Immature natural killer cell (primary cell): ENCODE results near the gene FBXO36. TPM values are rescaled to one million over a fixed set of nuclear protein-coding genes. Genes with fewer than 3 reads are reported as not detected.

Experiments used
- DNase-seq, 3 donors: peaks; one replicate each; pipeline ENCODE4 v3.0.0; 2022; ENCODE audit warnings: mixed read lengths in 1 of 3
- H3K27ac Mint-ChIP-seq, 6 donors: one replicate each; pipeline ENCODE4 v1.8.0; 2020; ENCODE audit warnings: mixed read lengths in 6 of 6, mild to moderate bottlenecking in 5 of 6, inconsistent platforms in 4 of 6, moderate library complexity in 3 of 6
- H3K27me3 Mint-ChIP-seq, 3 donors: one replicate each; pipeline ENCODE4 v1.8.0; 2020 to 2021; ENCODE audit warnings: low read depth in 3 of 3, mild to moderate bottlenecking in 3 of 3, mixed read lengths in 3 of 3, moderate library complexity in 3 of 3, inconsistent platforms in 1 of 3
- H3K36me3 Mint-ChIP-seq, 3 donors: one replicate each; pipeline ENCODE4 v1.8.0; 2020; ENCODE audit warnings: mixed read lengths in 3 of 3, inconsistent platforms in 2 of 3, mild to moderate bottlenecking in 2 of 3
- H3K4me1 Mint-ChIP-seq, 2 donors: one replicate each; pipeline ENCODE4 v1.8.0; 2020; ENCODE audit warnings: inconsistent platforms in 2 of 2, mild to moderate bottlenecking in 2 of 2, mixed read lengths in 2 of 2, moderate library complexity in 1 of 2
- H3K4me3 Mint-ChIP-seq, 5 donors: one replicate each; pipeline ENCODE4 v1.8.0; 2020; ENCODE audit warnings: mild to moderate bottlenecking in 5 of 5, mixed read lengths in 5 of 5, inconsistent platforms in 3 of 5, moderate library complexity in 3 of 5
- H3K9me3 Mint-ChIP-seq, 6 donors: one replicate each; pipeline ENCODE4 v1.8.0; 2020; ENCODE audit warnings: mild to moderate bottlenecking in 6 of 6, mixed read lengths in 6 of 6, inconsistent platforms in 4 of 6, moderate library complexity in 3 of 6
- polyA plus RNA-seq, 3 donors: library from polyadenylated mRNA; unstranded; fragments of 300-500 nt; fragmentation: Illumina TruSeq; gene quantifications; one replicate each; pipeline ENCODE4 v1.2.3, GENCODE V29; 2021

Gene FBXO36, protein sequence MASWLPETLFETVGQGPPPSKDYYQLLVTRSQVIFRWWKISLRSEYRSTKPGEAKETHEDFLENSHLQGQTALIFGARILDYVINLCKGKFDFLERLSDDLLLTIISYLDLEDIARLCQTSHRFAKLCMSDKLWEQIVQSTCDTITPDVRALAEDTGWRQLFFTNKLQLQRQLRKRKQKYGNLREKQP
- 1 to 10 TPM in 2 of 3 donors, under 1 TPM in 1; 0.41 to 3.7 (median 1.3) TPM for polyA plus RNA-seq

DNA sequence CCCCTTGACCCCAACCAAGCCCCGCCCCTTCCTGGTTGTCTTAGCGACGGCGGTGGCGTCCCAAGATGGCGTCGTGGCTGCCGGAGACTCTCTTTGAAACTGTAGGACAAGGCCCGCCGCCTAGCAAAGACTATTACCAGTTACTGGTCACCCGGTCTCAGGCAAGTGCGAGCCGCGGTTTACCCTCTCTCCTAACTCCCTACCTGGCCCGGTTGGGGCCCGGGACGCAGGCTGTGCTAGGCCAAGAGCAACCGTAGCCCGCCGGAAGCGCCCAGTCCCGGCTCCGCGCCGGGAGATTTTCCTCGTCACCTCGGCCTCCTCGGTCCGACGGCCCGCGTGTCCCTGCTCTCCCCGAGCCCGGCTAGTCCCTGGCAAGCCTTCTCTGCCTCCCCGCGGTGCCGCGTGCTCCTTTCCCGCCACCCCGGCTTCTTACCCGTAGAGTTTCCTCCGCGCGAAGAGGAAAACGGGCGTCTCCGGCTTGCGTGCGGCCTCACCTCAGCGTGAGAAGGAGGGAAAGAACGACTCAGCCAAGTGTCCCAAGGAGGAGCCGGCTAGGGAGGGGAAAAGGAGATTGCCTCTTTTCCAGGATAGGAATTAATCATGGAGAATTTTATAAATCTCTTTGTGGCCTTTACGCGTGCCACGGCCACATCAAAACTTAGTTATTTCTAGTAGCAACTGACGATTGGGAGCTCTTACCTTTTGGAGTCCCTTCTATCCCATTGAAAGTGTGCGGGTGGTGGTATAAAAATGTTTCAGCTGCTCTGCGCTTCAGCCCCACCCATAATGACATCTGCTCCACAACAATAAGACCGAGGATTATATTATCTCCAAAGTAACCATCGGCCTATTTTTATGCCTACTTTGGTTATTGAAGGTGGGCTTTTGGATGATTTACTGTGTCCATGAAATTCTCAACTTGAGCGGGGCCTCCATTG, at the start of gene FBXO36:
Gene FBXO36, plus strand, starts transcription at position 55 of the 938 bp plus-strand sequence. Its CDS starts 11 bp downstream, at position 66.
- H3K27ac Mint-ChIP-seq: peak within 1 kb of the TSS; percentile 94 to 100 (median 96)
- H3K4me1 Mint-ChIP-seq: peaks cover 36 to 48% of the 10 kb centered on the region in 2 donors
- H3K9me3 Mint-ChIP-seq: no peaks in the 10 kb centered on the region
- H3K4me3 Mint-ChIP-seq: peak within 1 kb of the TSS; percentile 95 to 100 (median 98)
- H3K27me3 Mint-ChIP-seq: peaks cover 9 to 29% (median 24%) of the 10 kb centered on the region in 3 donors
- DNase-seq: no peak
- peaks cover 3 to 4% (median 3%) of the 10 kb centered on the region in 3 donors for H3K36me3 Mint-ChIP-seq

DNA sequence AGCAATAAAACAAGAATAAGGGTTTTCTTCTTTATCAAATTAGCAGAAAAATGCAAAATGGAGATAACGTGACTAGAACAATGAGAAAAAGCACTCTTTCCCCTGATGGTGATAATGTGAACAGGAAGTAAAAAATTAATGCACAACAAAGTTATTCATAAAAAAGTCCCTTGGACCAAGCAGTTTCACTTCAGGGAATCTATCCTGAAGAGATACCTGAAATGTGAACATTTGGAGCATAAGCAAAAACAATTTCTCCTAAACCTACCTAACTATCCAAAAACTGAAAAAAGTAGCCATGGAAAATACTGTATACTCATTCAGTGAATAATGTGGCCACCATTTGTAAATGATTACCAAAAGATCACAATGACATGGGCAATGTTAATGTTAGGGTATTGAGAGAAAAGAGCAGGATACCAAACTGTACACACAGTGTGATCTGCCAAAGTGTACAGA, 49.2 kb upstream of the FBXO36 start:
- no peak for DNase-seq
- Mint-ChIP-seq H3K4me1 (peaks cover 49 to 72% of the 10 kb centered on the region in 2 donors), H3K27me3 (no peaks in the 10 kb centered on the region), H3K27ac (peak overlapping the region; percentile 15 to 67 (median 44)), H3K9me3 (no peaks in the 10 kb centered on the region), H3K36me3 (peaks cover 0 to 8% (median 8%) of the 10 kb centered on the region in 3 donors), H3K4me3 (peak overlapping the region in 1 of 5 donors; percentile 14)

DNA sequence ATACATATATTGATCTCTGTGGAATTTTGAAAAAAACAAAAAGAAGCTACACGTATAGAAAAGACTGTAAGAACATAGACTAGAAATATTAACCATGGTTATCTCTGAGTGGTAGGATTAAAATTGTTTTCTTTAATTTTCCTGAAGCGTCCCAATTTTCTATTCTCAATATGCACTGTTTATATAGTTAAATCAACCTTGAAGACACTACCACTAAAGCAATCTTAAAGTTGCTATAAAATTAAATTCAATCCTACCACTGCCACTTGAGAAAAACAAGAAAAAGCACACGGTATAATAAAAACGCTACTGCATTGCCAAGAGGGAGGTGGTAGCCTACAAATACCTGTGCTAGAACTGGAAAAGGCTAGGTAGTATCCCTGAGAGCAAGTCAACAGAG, 47.7 kb upstream of the FBXO36 start:
- Mint-ChIP-seq H3K27ac (peak overlapping the region in 4 of 6 donors; percentile 4 to 70 (median 12)), H3K9me3 (no peaks in the 10 kb centered on the region), H3K4me3 (no peak overlapping the region), H3K4me1 (peaks cover 37 to 63% of the 10 kb centered on the region in 2 donors), H3K36me3 (peaks cover 6 to 13% (median 13%) of the 10 kb centered on the region in 3 donors), H3K27me3 (no peaks in the 10 kb centered on the region)
- no peak for DNase-seq

DNA sequence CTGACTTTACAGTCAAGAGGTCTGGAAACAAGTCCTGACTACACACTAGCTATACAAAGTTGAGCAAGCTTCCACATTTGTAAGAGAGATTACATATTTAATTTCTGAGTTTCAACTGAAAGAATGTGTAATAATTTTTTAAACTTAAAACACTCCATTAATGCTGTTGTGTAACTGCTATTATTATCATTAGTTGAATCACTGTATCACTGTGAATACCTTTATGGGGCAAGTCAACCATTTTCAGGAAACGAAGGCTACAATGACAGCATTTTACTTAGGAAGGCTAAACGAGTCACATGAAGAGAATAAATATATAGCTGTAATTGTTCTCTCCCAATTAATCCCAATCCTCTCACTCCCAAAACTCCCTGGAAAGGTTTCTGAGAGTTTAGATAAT, 46.8 kb upstream of the FBXO36 start:
- DNase-seq: no peak
- H3K36me3 Mint-ChIP-seq: peaks cover 6 to 13% (median 9%) of the 10 kb centered on the region in 3 donors
- no peak overlapping the region for H3K4me3 Mint-ChIP-seq
- H3K27me3 Mint-ChIP-seq: no peaks in the 10 kb centered on the region
- H3K4me1 Mint-ChIP-seq: peaks cover 28 to 54% of the 10 kb centered on the region in 2 donors
- H3K9me3 Mint-ChIP-seq: no peaks in the 10 kb centered on the region
- peak overlapping the region in 3 of 6 donors; percentile 4 to 22 (median 8) for H3K27ac Mint-ChIP-seq

DNA sequence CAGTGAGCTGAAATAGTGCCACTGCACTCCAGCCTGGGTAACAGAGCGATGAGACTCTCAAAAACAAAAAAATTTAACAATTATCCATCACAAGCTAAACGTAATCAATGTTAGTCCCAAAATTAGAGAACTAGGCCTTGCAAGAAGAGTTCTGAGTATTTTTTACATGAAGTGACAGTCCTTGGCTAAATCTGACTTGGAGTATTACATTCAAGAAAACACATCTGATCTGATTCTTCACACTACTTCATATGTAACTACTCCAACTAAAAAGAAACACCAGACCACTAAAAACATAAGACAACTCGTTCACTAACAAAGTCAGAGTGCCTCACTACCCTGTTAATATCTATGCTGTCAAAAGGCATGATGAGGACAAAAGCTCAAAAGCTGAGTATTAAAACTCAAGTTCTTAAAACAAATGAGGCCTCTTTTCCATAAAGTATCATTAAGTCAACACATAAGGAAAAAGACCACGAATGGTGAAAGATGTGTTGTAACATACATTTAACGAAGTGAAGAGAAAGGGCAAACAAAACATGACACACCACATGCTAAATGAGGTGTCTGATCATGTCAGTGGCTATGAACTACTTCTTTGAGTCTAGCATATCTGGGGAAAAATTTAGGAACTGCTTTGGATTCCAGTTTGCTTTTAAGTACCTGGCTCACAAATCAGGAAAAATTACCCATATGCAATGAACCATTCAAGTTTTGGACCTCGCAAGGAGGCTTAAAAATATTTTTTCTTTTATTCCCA, 42.9 kb upstream of the FBXO36 start:
- H3K4me1 Mint-ChIP-seq: peaks cover 29 to 50% of the 10 kb centered on the region in 2 donors
- H3K9me3 Mint-ChIP-seq: no peaks in the 10 kb centered on the region
- H3K4me3 Mint-ChIP-seq: no peak overlapping the region
- peaks cover 6 to 13% (median 9%) of the 10 kb centered on the region in 3 donors for H3K36me3 Mint-ChIP-seq
- H3K27me3 Mint-ChIP-seq: no peaks in the 10 kb centered on the region
- no peak for DNase-seq
- H3K27ac Mint-ChIP-seq: peak overlapping the region in 3 of 6 donors; percentile 30 to 44 (median 39)

DNA sequence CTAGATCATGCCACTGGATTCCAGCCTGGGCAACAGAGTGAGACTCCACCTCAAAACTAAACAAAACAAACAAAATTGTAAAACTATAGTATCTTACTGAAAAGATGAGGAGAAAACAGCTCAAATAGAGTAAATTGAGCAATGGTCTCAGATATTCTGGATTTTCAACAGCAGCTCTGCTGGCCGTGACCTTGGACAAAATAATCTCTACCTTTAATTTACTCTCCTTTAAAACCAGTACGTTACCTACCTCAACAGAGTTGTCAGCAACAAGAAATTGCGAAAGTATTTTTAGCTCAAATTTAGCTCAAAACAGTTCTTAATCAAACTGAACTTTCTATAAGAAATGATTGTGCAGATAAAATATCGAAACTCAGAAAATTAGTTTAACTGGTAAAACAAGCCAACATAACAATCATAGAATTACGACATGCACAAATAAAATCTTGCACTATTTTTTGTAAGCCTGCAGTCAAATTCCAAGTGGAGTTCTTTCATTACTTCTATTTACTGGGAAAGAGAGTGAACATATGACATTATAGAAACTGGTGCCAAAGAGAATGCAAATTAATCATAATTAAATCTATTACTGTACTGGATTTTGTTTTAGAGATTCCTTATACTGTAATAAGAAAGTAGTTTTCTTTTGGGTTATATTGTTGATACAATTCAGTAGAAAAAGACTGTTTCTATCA, 41.3 kb upstream of the FBXO36 start:
- DNase-seq: no peak
- Mint-ChIP-seq H3K36me3 (peaks cover 5 to 9% (median 6%) of the 10 kb centered on the region in 3 donors), H3K4me1 (peaks cover 32 to 50% of the 10 kb centered on the region in 2 donors), H3K4me3 (no peak overlapping the region), H3K27me3 (no peaks in the 10 kb centered on the region), H3K9me3 (no peaks in the 10 kb centered on the region), H3K27ac (peak overlapping the region in 2 of 6 donors; percentile 4 to 5)

DNA sequence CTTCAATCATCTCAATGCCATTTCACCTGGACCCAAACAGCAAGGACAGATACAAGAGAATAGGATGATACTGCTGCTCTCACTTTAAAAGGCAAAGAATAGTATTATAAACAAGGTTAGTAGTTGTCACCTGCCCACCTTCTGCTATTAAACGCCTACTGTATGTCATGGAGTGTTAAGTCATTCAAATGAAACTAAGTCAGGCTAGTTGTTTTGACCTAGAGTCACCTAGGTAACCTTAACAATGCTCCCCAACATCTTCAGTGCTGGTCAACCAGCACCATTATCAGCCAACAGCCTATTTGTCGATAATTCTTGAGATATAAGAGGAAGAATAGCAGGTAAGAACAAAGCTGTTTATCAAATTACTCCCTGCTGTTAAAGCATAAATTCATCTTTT, 39.7 kb upstream of the FBXO36 start:
- Mint-ChIP-seq H3K4me3 (no peak overlapping the region), H3K9me3 (no peaks in the 10 kb centered on the region), H3K27ac (peak overlapping the region in 4 of 6 donors; percentile 17 to 63 (median 41)), H3K27me3 (no peaks in the 10 kb centered on the region), H3K36me3 (peaks cover 5 to 9% (median 6%) of the 10 kb centered on the region in 3 donors), H3K4me1 (peaks cover 40 to 64% of the 10 kb centered on the region in 2 donors)
- DNase-seq: no peak

DNA sequence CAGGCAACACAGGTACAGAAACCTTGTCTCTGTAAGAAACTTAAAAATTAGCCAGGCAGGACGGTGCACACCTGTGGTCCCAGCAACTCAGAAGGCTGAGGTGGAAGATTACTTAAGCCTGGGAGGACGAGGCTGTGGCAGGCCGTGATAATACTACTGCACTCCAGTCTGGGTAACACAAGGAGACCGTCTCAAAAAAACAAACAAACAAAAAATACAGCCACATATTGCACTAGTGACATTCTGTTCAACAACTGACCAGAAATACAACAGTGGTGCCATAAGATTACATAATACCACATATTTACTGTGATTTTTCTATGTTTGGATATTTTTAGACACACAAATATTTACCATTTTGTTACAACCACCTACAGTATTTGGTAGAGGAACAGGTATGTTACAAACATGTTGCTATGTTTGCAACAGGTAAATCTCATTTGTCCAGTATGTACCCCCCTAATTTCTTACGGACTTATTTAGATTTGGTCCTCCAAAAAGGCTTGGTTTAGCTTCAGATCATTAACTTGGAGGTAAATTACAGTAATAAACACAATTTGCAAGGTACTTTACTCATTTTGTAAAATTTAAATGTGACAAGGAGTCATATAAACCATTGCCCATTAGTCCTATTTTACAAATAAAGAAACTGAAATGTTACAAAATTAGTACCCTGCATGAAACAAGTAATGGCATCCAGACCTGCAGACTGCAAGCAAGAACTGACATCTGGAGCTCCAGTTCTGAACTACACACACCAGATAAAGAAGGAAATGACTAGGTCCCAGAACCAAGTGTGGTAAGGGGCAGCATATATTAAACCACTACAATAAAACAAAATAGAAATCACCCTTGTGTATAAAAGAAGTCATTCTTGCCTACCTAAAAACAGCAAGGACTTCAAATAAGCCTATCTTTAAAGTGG, 37.3 kb upstream of the FBXO36 start:
- Mint-ChIP-seq H3K36me3 (no peaks in the 10 kb centered on the region), H3K27ac (peak overlapping the region in 4 of 6 donors; percentile 41 to 61 (median 60)), H3K9me3 (no peaks in the 10 kb centered on the region), H3K4me1 (peaks cover 55 to 83% of the 10 kb centered on the region in 2 donors), H3K4me3 (no peak overlapping the region), H3K27me3 (no peaks in the 10 kb centered on the region)
- no peak for DNase-seq

DNA sequence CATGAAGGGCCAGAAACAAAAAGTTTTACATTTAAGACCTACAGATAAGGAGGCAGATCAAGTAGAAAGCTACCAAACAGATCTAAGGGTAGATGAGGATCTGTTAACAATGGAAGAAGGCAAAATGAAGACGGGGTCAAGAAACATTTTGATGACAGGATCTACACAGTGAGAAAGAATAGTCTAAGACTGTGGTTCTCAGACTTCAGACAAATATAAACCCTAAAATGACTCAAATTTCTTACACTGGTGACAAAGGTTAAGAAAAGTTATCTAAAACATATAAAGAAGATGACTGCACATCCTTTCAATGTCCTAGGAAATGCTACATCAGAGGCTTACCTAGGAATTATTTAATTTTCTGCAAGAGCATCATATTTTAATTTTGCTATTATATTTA, 34.9 kb upstream of the FBXO36 start:
- no peak for DNase-seq
- peak overlapping the region in 2 of 6 donors; percentile 30 to 47 for H3K27ac Mint-ChIP-seq
- H3K4me3 Mint-ChIP-seq: no peak overlapping the region
- H3K4me1 Mint-ChIP-seq: peaks cover 54 to 86% of the 10 kb centered on the region in 2 donors
- no peaks in the 10 kb centered on the region for H3K36me3 Mint-ChIP-seq
- H3K9me3 Mint-ChIP-seq: no peaks in the 10 kb centered on the region
- H3K27me3 Mint-ChIP-seq: no peaks in the 10 kb centered on the region

DNA sequence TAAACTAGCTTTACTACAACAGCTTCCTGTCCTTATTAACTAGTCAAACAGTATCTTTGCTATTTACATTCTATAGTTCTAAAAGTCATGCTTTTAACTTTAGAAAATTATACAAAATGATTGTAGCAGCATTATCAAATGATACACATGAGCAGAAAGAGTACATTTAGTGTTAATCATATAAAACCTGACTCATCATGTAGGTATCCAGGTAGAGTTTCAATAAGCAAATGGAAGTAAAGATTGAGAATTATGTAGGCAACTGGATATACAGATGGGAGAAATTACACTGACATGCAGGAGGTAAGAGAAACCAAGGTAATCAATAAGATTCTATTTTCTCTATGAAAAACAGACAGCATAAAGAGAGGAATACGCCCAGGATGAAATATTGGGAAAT, 34.3 kb upstream of the FBXO36 start:
- Mint-ChIP-seq H3K36me3 (no peaks in the 10 kb centered on the region), H3K27me3 (no peaks in the 10 kb centered on the region), H3K4me1 (peaks cover 52 to 85% of the 10 kb centered on the region in 2 donors), H3K27ac (peak overlapping the region in 2 of 6 donors; percentile 6 to 40), H3K9me3 (no peaks in the 10 kb centered on the region), H3K4me3 (no peak overlapping the region)
- DNase-seq: no peak

DNA sequence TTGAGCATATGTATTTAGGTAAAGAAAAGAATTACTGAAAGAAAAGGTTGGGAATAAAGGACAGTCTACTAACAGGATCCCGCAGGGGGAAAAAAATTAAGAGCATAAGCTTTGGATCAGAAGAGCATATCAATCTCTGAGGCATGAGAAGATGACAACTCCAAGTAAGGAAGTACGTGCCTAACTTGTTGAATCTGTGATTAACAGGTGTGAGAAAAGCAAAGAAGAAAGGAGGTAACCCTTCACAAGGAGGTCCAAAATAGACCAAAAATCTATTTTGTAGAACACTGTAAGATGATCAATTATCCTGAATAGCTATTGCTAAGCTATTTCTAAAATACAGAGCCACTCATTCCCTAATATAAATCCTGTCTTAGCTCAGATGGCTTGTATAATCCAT, 33.3 kb upstream of the FBXO36 start:
- Mint-ChIP-seq H3K27ac (no peak overlapping the region), H3K27me3 (no peaks in the 10 kb centered on the region), H3K36me3 (no peaks in the 10 kb centered on the region)

DNA sequence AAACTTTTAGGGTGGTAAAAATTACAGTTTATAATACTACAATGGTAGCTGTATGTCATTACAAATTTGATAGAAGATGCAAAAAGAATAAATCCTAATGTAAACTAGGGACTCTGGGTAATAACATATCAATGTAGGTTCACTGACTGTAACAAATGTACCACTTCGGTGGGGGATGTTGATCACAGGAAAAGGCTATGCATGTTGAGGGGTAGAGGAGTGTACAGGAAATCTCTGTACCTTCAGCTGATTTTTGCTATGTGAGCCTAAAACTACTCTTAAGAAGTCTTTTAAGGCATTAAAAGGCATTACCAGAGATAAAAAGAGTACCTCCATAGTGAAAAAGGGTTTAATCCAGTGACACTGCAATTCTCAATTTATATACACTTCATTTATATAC, 25.4 kb upstream of the FBXO36 start:
- Mint-ChIP-seq H3K36me3 (no peaks in the 10 kb centered on the region), H3K9me3 (no peaks in the 10 kb centered on the region), H3K4me3 (peak overlapping the region in 4 of 5 donors; percentile 2 to 46 (median 16)), H3K4me1 (peaks cover 71 to 92% of the 10 kb centered on the region in 2 donors), H3K27ac (peak overlapping the region; percentile 9 to 70 (median 34)), H3K27me3 (no peaks in the 10 kb centered on the region)
- DNase-seq: no peak

More for the DNA sequence above, 33.3 kb upstream of the FBXO36 start:
- no peak for DNase-seq
- H3K9me3 Mint-ChIP-seq: no peaks in the 10 kb centered on the region
- peaks cover 53 to 87% of the 10 kb centered on the region in 2 donors for H3K4me1 Mint-ChIP-seq
- no peak overlapping the region for H3K4me3 Mint-ChIP-seq
